Ishikawa (cell line): ENCODE measurements around the gene SREBF1.

Experiments
- EGR1 ChIP-seq: IDR thresholded peaks from 2 replicates; pipeline ENCODE4 v1.6.1; 2012
- EP300 ChIP-seq: IDR thresholded peaks from 2 replicates; pipeline ENCODE4 v1.6.1; 2012; ENCODE audit warnings: borderline replicate concordance
- RAD21 ChIP-seq: IDR thresholded peaks from 2 replicates; pipeline ENCODE4 v1.6.1; 2012; ENCODE audit warnings: low read depth
- REST ChIP-seq: IDR thresholded peaks from 2 replicates; pipeline ENCODE4 v1.6.1; 2012; ENCODE audit warnings: low read depth, mild to moderate bottlenecking
- TAF1 ChIP-seq: IDR thresholded peaks from 2 replicates; pipeline ENCODE4 v1.6.1; 2012; ENCODE audit warnings: low read depth, mild to moderate bottlenecking
- YY1 ChIP-seq: IDR thresholded peaks from 2 replicates; pipeline ENCODE4 v1.6.1; 2012; ENCODE audit warnings: low read depth
- ZBTB7A ChIP-seq: IDR thresholded peaks from 2 replicates; pipeline ENCODE4 v1.6.1; 2012; ENCODE audit warnings: low read depth
- TF ChIP-seq, protein P1 (sequence below): IDR thresholded peaks from 2 replicates; pipeline ENCODE4 v1.6.1; 2012

DNA sequence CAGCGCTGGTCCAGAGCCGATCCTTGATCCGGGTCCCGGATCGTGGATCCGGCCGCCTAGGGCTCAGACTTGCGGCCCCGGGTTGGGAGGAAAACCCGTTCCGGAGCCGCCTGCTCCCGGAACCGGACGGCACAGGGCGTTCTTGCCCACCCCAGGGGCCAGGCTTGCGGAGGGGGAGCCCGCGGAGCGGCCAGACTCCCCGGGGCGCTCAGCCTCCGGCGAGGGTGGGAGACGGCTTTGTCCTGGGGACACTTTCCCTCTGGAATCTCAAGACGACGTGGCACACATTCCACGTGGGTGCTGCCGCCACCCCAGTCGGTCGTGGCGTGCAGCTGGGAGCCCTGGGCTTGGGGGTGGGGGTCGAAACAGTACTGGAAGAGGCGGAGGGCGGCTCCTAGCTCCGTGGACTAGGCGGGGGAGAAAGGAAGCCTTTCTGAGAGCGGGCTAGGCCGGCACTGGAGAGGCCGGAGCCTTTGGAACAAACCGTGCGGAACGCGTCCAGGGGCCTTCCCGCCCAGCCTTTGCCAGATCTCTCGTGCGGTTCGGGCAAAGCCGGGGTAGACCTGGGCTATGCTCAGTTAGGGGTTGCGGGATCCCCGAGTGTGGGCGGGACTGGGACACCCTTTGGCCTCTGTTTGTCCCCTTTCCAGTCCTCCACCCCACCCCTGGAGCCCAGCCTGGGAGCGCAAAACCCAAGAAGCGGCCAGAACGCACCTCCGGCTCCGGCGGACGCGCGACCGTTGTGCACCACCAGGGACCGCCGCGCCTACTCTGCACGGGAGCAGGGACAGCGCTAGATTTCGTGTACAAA, 26.5 kb downstream of the SREBF1 start:
- TF ChIP-seq, protein P1, sequence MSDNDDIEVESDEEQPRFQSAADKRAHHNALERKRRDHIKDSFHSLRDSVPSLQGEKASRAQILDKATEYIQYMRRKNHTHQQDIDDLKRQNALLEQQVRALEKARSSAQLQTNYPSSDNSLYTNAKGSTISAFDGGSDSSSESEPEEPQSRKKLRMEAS: no peak
- no peak for TF ChIP-seq ZBTB7A
- TF ChIP-seq YY1: no peak
- no peak for TF ChIP-seq EP300
- no peak for TF ChIP-seq EGR1
- no peak for TF ChIP-seq TAF1
- TF ChIP-seq RAD21: no peak
- no peak for TF ChIP-seq REST
